NCI-H1092 treated with DMSO at 0.1 percent for 48 hours (cell line): ENCODE data around the gene DSP.

Source experiments
- DNase-seq: peaks from one replicate; lab custom pipeline; 2025; lab: John Stamatoyannopoulos, UW

DSP gene

GRCh38 chr6:7535498-7535897 is 6.0 kb upstream of the DSP start:
- no peak for DNase-seq

DNA sequence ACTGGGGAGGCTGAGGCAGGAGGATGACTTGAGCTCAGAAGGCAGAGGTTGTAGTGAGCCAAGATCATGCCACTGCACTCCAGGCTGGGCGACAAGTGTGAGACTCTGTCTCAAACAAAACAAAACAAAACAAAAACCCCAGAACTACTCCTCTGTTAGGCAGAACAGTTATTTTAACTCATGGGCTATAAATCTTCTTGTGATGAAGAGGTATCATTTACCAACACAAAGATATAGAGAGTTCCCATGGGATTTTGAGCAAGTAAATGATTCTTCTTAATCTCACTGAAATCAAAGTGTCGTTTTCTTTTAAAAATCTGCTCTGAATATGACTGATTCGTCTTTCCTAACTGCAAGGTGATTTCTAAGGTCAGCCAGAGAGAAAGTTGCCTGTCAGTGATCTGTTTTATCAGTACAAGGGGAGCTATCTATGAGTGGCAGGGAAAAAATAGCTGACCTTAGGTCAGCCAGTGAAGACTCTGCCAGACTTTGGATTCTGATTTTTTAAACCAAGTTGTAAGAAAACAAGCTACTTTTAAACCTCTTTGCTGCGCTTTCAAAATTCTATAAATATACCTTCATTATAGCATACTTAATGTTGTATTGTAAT is 3.8 kb upstream of the DSP start:
- DNase-seq: no peak

DNA sequence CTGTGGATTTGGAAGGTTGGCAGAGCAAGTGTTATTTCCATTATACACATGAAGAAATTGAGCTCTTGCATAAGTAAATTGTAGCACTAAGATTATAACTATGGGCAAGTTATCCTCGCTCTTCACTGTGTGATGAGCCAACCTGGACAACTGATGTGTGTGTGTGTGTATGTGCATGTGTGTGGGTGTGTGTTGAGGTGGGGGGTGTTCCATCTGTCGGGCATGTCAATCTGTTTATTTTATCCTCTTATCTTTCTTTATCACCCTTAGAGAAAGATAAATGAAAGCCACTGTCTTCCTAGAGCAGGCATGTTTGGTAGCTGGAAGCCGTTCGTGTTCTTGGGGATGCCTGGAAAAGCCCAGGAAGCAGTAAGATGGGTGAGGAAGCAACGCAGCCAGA is 3.0 kb upstream of the DSP start:
- no peak for DNase-seq

GRCh38 chr6:7540595-7540994 is 876 bp upstream of the DSP start:
- no peak for DNase-seq

GRCh38 chr6:7542065-7542873 is 798 bp downstream of the DSP start:
- no peak for DNase-seq

DNA sequence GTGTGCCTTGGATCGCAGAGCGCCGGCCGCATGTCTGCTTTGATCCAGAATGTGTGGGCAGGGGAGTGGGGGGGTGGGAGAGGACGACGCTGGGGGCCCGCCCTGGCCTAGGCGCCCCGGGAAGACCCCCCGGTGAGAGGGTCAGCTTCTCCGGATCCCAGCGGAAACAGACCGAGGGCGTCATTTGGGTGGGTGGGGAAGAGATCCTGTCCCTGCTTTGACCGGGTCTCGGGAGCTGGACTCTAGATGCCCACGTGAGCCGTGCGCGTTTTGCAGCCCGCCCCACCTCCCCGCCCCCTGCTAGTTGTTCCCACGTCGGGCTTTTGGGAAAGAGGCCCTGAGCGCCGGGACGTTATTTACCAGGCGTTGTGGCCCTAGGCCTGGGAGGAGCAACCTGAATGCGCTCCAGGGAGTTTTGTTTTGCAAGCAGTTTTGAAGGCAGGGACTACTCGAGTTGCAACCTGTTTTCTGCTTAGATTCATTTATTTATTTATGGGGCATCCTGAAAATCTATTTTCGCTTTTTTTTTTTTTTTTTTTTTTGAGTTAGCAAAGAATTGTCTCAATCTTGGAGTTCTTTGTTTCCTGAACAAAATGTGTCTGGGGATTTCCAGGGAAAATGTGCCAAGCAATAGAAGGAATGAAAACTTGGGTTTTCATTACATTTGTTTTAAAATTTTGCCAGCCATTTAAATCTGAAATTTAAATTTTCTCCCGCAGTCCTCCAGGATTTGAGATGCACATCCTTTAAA is 1.6 kb downstream of the DSP start:
- DNase-seq: no peak

GRCh38 chr6:7543789-7544424 is 2.4 kb downstream of the DSP start:
- no peak for DNase-seq

- DNase-seq: no peak
Measured at GRCh38 chr6:7544597-7544996, 3.1 kb downstream of the DSP start.

DNA sequence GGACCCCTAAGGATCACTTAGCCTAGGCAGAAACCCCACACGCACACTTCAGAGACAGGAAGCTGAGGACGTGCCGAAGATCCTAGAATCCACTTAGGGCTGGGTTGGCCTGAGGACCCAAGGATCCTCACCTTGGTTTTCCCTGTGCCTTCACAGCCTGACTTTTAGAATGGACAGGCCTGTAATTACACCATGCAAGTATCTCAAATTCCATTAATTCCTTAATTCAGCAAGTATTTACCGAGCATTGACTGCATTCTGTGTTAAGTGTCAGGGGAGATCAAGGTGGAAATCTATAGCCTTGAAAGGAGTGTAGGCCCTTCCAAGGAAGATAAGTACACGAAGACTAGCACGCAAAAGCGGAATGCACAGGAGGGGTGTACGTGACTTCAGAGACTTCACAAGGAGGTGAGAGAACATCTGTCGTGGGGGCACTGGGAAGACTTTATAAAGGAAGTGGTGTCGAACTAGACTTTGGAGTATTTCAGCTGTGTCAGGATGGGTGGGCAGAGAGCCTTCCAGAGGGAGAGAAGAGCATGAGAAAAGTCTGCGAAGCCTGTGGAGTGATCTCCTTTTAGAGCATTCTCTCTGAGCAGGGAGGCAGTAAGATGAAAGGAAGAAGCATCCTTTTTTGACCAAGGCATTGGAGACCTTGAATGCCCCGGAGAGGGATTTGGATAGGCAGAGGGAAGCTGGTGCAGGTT is 4.0 kb downstream of the DSP start:
- no peak for DNase-seq

GRCh38 chr6:7546020-7546369 is 4.5 kb downstream of the DSP start:
- no peak for DNase-seq

DNA sequence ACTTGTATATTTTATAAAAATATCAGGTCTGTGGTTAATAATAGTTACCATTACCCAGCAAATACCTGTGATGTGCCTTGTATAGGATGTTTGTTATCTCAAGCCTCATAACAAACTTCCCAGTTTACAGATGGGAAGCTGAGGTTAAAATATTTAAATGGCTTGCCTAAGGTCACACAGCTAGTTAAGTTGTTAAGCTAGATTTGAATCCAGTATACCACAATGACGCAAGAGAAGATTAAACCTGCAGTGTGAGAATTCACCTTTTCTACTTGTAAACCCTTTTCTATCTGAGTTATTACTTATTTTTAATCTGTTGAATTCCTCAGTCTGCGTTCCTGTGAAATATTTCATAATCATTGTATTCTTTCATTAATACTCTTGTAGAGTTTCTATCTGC is 4.9 kb downstream of the DSP start:
- no peak for DNase-seq

- DNase-seq: no peak
Measured at GRCh38 chr6:7546896-7547295, 5.4 kb downstream of the DSP start.

DNA sequence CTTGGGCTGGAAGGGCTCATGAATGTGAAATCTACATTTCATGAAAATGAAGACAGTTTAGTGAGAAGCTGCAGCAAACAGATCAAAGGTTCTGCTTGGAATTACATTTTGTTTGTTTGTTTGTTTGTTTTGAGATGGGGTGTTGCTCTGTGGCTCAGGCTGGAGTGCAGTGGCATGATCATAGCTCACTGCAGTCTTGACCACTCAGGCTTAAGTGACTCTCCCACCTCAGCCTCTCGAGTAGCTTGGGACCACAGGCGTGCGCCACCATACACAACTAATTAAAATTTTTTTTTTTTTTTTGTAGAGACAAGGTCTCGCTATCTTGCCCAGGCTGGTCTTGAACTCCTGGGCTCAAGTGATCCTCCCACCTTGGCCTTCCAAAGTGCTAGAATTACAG is 5.8 kb downstream of the DSP start:
- DNase-seq: no peak

DNA sequence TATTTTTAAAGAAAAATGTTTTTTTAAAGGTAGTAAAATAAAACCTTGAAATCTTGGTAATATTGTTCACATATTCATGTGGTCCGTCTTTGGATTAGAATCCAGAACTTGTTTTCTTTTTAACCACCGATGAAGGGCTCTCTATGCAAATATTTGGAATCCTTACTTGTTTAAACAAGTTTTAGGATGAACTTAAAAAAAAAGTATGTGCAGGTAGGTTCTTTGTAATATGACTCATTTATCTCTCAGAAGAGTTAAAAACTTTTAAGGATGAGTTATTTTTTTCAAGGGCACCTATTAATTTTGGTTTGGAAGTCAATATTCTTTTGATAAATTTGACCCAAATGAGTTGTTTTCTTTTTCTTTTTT is 8.9 kb downstream of the DSP start:
- no peak for DNase-seq

GRCh38 chr6:7554533-7555275 is 13.2 kb downstream of the DSP start:
- DNase-seq: no peak

DNA sequence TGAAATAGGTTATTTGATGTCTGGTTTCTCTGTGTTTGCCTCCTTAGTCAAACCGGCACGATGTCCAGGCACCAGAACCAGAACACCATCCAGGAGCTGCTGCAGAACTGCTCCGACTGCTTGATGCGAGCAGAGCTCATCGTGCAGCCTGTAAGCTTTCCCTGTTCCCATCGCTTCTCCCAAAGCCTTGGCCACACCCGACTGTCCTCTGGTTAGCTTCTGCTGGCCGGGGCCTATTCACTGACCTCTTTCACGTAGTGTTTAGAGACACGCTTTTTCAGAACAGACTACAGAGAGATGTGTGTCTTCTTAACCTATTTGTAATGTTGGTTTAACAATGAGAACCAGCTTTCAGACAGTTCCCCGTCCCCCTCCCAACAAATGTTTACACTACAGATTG is 14.2 kb downstream of the DSP start:
- DNase-seq: no peak

GRCh38 chr6:7556394-7557106 is 15.1 kb downstream of the DSP start:
- no peak for DNase-seq

GRCh38 chr6:7557652-7558051 is 16.2 kb downstream of the DSP start:
- no peak for DNase-seq

GRCh38 chr6:7558781-7559180 is 17.3 kb downstream of the DSP start:
- DNase-seq: no peak

DNA sequence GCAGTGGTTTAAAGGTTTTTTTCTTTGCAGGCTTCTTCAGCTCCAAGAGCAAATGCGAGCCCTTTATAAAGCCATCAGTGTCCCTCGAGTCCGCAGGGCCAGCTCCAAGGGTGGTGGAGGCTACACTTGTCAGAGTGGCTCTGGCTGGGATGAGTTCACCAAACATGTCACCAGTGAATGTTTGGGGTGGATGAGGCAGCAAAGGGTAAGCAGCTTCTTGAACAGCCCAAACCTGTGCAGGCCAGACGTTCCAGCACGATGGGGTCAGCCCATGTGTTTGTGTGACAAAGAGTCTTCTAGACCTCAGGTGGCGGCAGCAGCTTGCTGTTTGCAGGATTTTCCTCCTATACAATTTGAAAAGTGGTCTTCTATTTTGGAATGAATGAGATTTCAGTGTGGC is 17.7 kb downstream of the DSP start:
- no peak for DNase-seq
